H1 (cell line): Measurements from ENCODE around the gene INHBC. TPM values are rescaled to one million over a fixed set of nuclear protein-coding genes. Genes with fewer than 3 reads are reported as not detected.
A peak's percentile ranks its signal among the peaks of the same experiment; 100 is the strongest.

Experiments used
- CTCF ChIA-PET: fragments of 300-600 bp; sonication (Branson Sonifier 250); formaldehyde crosslinking; loops from one replicate; lab custom pipeline; 2021; ENCODE audit not compliant: partially characterized antibody; lab: Charles Lee
- POLR2A ChIA-PET: fragments of 300-600 bp; sonication (Branson Sonifier 250); formaldehyde crosslinking; loops from one replicate; lab custom pipeline; 2021; ENCODE audit warnings: inconsistent platforms; ENCODE audit not compliant: partially characterized antibody; lab: Charles Lee
- DNase-seq, 2 experiments: peaks; one replicate each; pipeline versions ENCODE4 v3.0.0 to v3.0.0-alpha.2; 2010 to 2022; ENCODE audit warnings: low spot score in 2 of 2, low read depth in 1 of 2, mixed read lengths in 1 of 2
- FAIRE-seq: peaks from 2 replicates; lab custom pipeline; 2011; peaks lifted over from hg19 to GRCh38; lab: Jason Lieb, UNC
- H2AFZ ChIP-seq: 2 replicates; pipeline ENCODE4 v1.8.1; 2012; ENCODE audit warnings: low read length, inconsistent platforms
- H2AK5ac ChIP-seq: 2 replicates; pipeline ENCODE4 v1.6.1; 2013; ENCODE audit warnings: low read depth, low read length
- H2BK120ac ChIP-seq: replicated peaks from 2 replicates; pipeline ENCODE3; 2013; ENCODE audit warnings: low read depth, low read length, inconsistent platforms
- H2BK12ac ChIP-seq: 2 replicates; pipeline ENCODE4 v1.6.1; 2013; ENCODE audit warnings: low read depth, low read length
- H2BK15ac ChIP-seq: 2 replicates; pipeline ENCODE4 v1.6.1; 2013; ENCODE audit warnings: low read length
- H2BK20ac ChIP-seq: 2 replicates; pipeline ENCODE4 v1.6.1; 2013; ENCODE audit warnings: low read length
- H2BK5ac ChIP-seq: 2 replicates; pipeline ENCODE4 v1.6.1; 2013; ENCODE audit warnings: low read depth, low read length
- H3K14ac ChIP-seq: 2 replicates; pipeline ENCODE4 v1.6.1; 2013; ENCODE audit warnings: inconsistent platforms; ENCODE audit not compliant: insufficient read length
- H3K18ac ChIP-seq: 2 replicates; pipeline ENCODE4 v1.6.1; 2013; ENCODE audit warnings: low read length; ENCODE audit errors: extremely low read depth
- H3K23ac ChIP-seq: 2 replicates; pipeline ENCODE4 v1.6.1; 2013; ENCODE audit warnings: inconsistent platforms; ENCODE audit not compliant: insufficient read length
- H3K23me2 ChIP-seq: 2 replicates; pipeline ENCODE4 v1.6.1; 2013; ENCODE audit warnings: low read depth, low read length
- H3K27ac ChIP-seq: 2 replicates; pipeline ENCODE4 v1.6.1; 2011; ENCODE audit warnings: low read depth, low read length, inconsistent platforms
- H3K27me3 ChIP-seq, 4 experiments: replicated peaks in 1 of 4; 1 replicate in 1 of 4; 2 replicates in 3 of 4; pipeline versions ENCODE4 v1.6.1 to v1.8.1; 2011 to 2013; ENCODE audit warnings: low read length in 3 of 4, mild to moderate bottlenecking in 3 of 4, inconsistent platforms in 2 of 4, mixed read lengths in 2 of 4, moderate library complexity in 1 of 4; ENCODE audit not compliant: control insufficient read depth in 3 of 4, insufficient read depth in 3 of 4; ENCODE audit errors: extremely low read depth in 1 of 4
- H3K36me3 ChIP-seq, 4 experiments: 2 replicates each; pipeline versions ENCODE4 v1.6.1 to v1.8.1; 2011 to 2013; ENCODE audit warnings: mild to moderate bottlenecking in 4 of 4, low read length in 3 of 4, moderate library complexity in 2 of 4, control low read depth in 1 of 4, inconsistent platforms in 1 of 4; ENCODE audit not compliant: insufficient read depth in 4 of 4, control insufficient read depth in 2 of 4
- H3K4ac ChIP-seq: replicated peaks from 2 replicates; pipeline ENCODE3; 2013; ENCODE audit warnings: low read length, low read depth, mixed read lengths, inconsistent platforms; ENCODE audit not compliant: insufficient read length
- H3K4me1 ChIP-seq, 4 experiments: replicated peaks in 1 of 4; 1 replicate in 1 of 4; 2 replicates in 3 of 4; pipeline versions ENCODE4 v1.6.1 to v1.8.1; 2011 to 2013; ENCODE audit warnings: low read length in 3 of 4, inconsistent platforms in 2 of 4, mixed read lengths in 1 of 4; ENCODE audit not compliant: insufficient read depth in 4 of 4, control insufficient read depth in 3 of 4
- H3K4me2 ChIP-seq, 2 experiments: 2 replicates each; pipeline versions ENCODE4 v1.6.1 to v1.8.1; 2011 to 2013; ENCODE audit warnings: low read depth in 2 of 2, low read length in 2 of 2, control low read depth in 1 of 2, inconsistent platforms in 1 of 2, mild to moderate bottlenecking in 1 of 2; ENCODE audit not compliant: insufficient read depth in 1 of 2
- H3K4me3 ChIP-seq, 4 experiments: fragments of 200-600, 300-600 bp in 1 of 4; sonication (generic), shearing (Covaris generic), sonication (Bioruptor Twin) in 1 of 4; 2 replicates each; pipeline versions ENCODE4 v1.5.1 to v1.8.1; 2011 to 2016; ENCODE audit warnings: low read length in 4 of 4, low read depth in 3 of 4, control low read depth in 2 of 4, inconsistent platforms in 2 of 4, mild to moderate bottlenecking in 2 of 4, mixed read lengths in 1 of 4, moderate library complexity in 1 of 4; ENCODE audit not compliant: insufficient read depth in 2 of 4; ENCODE audit errors: extremely low read depth in 1 of 4
- H3K56ac ChIP-seq: replicated peaks from 2 replicates; pipeline ENCODE3; 2013; ENCODE audit warnings: low read depth, mild to moderate bottlenecking, mixed read lengths, low read length, inconsistent platforms; ENCODE audit not compliant: insufficient read length
- H3K79me1 ChIP-seq: 2 replicates; pipeline ENCODE4 v1.6.1; 2013; ENCODE audit warnings: low read depth, low read length, control low read depth
- H3K79me2 ChIP-seq, 2 experiments: 2 replicates each; pipeline versions ENCODE4 v1.6.1 to v1.8.1; 2012 to 2013; ENCODE audit warnings: low read length in 2 of 2, mild to moderate bottlenecking in 2 of 2, inconsistent platforms in 1 of 2; ENCODE audit not compliant: insufficient read depth in 2 of 2, control insufficient read depth in 1 of 2
- H3K9ac ChIP-seq, 4 experiments: replicated peaks in 1 of 4; 1 replicate in 1 of 4; 2 replicates in 3 of 4; pipeline versions ENCODE4 v1.6.1 to v1.8.1; 2011 to 2013; ENCODE audit warnings: low read depth in 3 of 4, low read length in 3 of 4, control low read depth in 2 of 4, mild to moderate bottlenecking in 2 of 4, moderate library complexity in 2 of 4, inconsistent platforms in 1 of 4; ENCODE audit errors: extremely low read depth in 1 of 4
- H3K9me3 ChIP-seq, 2 experiments: 2 replicates each; pipeline versions ENCODE4 v1.6.1 to v1.8.1; 2012 to 2013; ENCODE audit warnings: mild to moderate bottlenecking in 2 of 2, moderate library complexity in 2 of 2, control low read depth in 1 of 2, inconsistent platforms in 1 of 2, low read depth in 1 of 2, low read length in 1 of 2, mixed read lengths in 1 of 2; ENCODE audit not compliant: insufficient read depth in 2 of 2
- H4K20me1 ChIP-seq, 2 experiments: replicated peaks in 1 of 2; 2 replicates each; pipeline versions ENCODE3 to v1.8.1; 2011 to 2013; ENCODE audit warnings: inconsistent platforms in 2 of 2, low read length in 2 of 2, mild to moderate bottlenecking in 1 of 2; ENCODE audit not compliant: insufficient read depth in 2 of 2, control insufficient read depth in 1 of 2
- H4K5ac ChIP-seq: 2 replicates; pipeline ENCODE4 v1.6.1; 2013; ENCODE audit warnings: low read length, low read depth, mixed read lengths, inconsistent platforms; ENCODE audit not compliant: insufficient read length
- H4K8ac ChIP-seq: 2 replicates; pipeline ENCODE4 v1.8.0; 2013; ENCODE audit warnings: mild to moderate bottlenecking, moderate library complexity, low read length, inconsistent platforms; ENCODE audit not compliant: insufficient read depth; ENCODE audit errors: extremely low read depth
- H4K91ac ChIP-seq: replicated peaks from 2 replicates; pipeline ENCODE3; 2013; ENCODE audit warnings: low read length, mixed read lengths, inconsistent platforms; ENCODE audit not compliant: insufficient read length
- SAP30 ChIP-seq: fragments of 300-600 bp; sonication (generic); IDR thresholded peaks from 2 replicates; pipeline ENCODE4 v1.7.1; 2012; ENCODE audit warnings: low read length, moderate library complexity, mild to moderate bottlenecking, inconsistent platforms; ENCODE audit not compliant: insufficient read depth, insufficient replicate concordance
- SIN3A ChIP-seq, 2 experiments: IDR thresholded peaks in 1 of 2; conservative IDR thresholded peaks in 1 of 2; 2 replicates each; pipeline ENCODE4 v1.6.1; 2011 to 2012; ENCODE audit warnings: low read length in 2 of 2, improper control_type of control experiment in 1 of 2, low read depth in 1 of 2, mild to moderate bottlenecking in 1 of 2
- TAF1 ChIP-seq: IDR thresholded peaks from 2 replicates; pipeline ENCODE4 v1.6.1; 2011; ENCODE audit warnings: mild to moderate bottlenecking, low read depth, low read length
- YY1 ChIP-seq: IDR thresholded peaks from 2 replicates; pipeline ENCODE4 v1.6.1; 2011; ENCODE audit warnings: low read depth, mild to moderate bottlenecking, low read length
- WGBS, 2 experiments: shearing (Covaris generic) in 1 of 2; methylation state at CpG; one replicate each; pipeline versions ENCODE4 v1.1.6 to v1.1.7; 2013 to 2015; ENCODE audit warnings: low lambda C conversion rate in 2 of 2, mixed read lengths in 2 of 2, inconsistent platforms in 1 of 2, low coverage in 1 of 2, missing lambda C conversion rate in 1 of 2; ENCODE audit not compliant: insufficient replicate concordance in 2 of 2, insufficient coverage in 1 of 2, insufficient read length in 1 of 2; ENCODE audit errors: extremely low coverage in 1 of 2, missing lambda C conversion rate in 1 of 2; 5-methylcytosine and 5-hydroxymethylcytosine counted together
- polyA plus RNA-seq, 7 experiments: library from polyadenylated mRNA; depleted of rRNA in 3 of 7; stranded (reverse) in 5 of 7; unstranded in 2 of 7; fragments of >200 nt in 5 of 7; fragments of 200-250 nt in 2 of 7; gene quantifications; 1 replicate in 5 of 7; 2 replicates in 1 of 7; 4 replicates in 1 of 7; pipeline versions ENCODE4 v1.2.1 to v1.2.3, GENCODE V29; 2011 to 2013; ENCODE audit warnings: missing spikeins in 2 of 7, mixed read lengths in 2 of 7
- total RNA-seq: library from RNA; stranded (reverse); fragmentation: NEBNext Ultra II Directional; extraction: Animal tissue kit (Norgen Biotek cat#: 25700); gene quantifications from 2 replicates; pipeline ENCODE4 v1.2.1, GENCODE V29; 2021

INHBC gene
- total and polyA plus RNA-seq, 2 of the 8 experiments (the other 6 are each of a cell fraction or from before 2014, with no cell fraction given): 0.15 TPM; not detected in 1

GRCh38 chr12:57488402-57489156, 54.0 kb downstream of the INHBC start:
- peak overlapping the region; percentile 77 to 99 (median 94) for H3K4me3 ChIP-seq
- H4K91ac ChIP-seq: peak overlapping the region; percentile 44
- no peaks in the 10 kb centered on the region for H3K27me3 ChIP-seq
- peak overlapping the region; percentile 83 for H4K5ac ChIP-seq
- peak overlapping the region; percentile 95; the same call in 1 of the 2 replicates for H3K18ac ChIP-seq
- H4K8ac ChIP-seq: peak overlapping the region; percentile 98; the same call in 1 of the 2 replicates
- no peak for DNase-seq
- peaks cover 22 to 42% (median 38%) of the 10 kb centered on the region in 4 experiments for H3K36me3 ChIP-seq
- peak; percentile 50; the same call in 1 of the 2 replicates for TF ChIP-seq TAF1
- TF ChIP-seq SAP30: peak; percentile 55
- TF ChIP-seq SIN3A (conservative IDR thresholded peaks at IDR 0.05 in 1 of 2, IDR thresholded peaks at IDR 0.05 in 1 of 2; ENCODE audit: low read depth in 1 of 2, low read length in 2 of 2): peak; percentile 50 to 78; a peak in 1 of 4 replicates
- TF ChIP-seq YY1: no peak
- TF ChIP-seq, all 59 proteins: peak for 3
- no peak overlapping the region for H2BK120ac ChIP-seq
- no peak overlapping the region for H2AFZ ChIP-seq
- CTCF ChIA-PET: interaction anchor here (0.6 to 25.1 kb wide), 4 partner anchors 9 to 95 kb away, joined by 4 to 441 read pairs (median 20); partner anchors contain the start of genes GLI1 and INHBE
- H2BK20ac ChIP-seq: no peak overlapping the region
- peak overlapping the region; percentile 66 to 74 for H3K4me2 ChIP-seq
- H4K20me1 ChIP-seq: peaks cover 0 to 3% of the 10 kb centered on the region in 2 experiments
- peak overlapping the region; percentile 93 for H3K27ac ChIP-seq
- H3K23me2 ChIP-seq: peaks cover 7% of the 10 kb centered on the region; the same call in 1 of the 2 replicates
- no peak for FAIRE-seq
- H3K56ac ChIP-seq: peak overlapping the region; percentile 85
- peaks cover 14 to 28% of the 10 kb centered on the region in 2 experiments for H3K79me2 ChIP-seq
- H2BK15ac ChIP-seq: no peak overlapping the region
- H2BK5ac ChIP-seq: peak overlapping the region; percentile 98
- H3K23ac ChIP-seq: no peak overlapping the region
- peak overlapping the region; percentile 75 to 96 (median 88) for H3K9ac ChIP-seq
- H3K4ac ChIP-seq: peak overlapping the region; percentile 87
- peak overlapping the region; percentile 91; the same call in 1 of the 2 replicates for H2BK12ac ChIP-seq
- H3K4me1 ChIP-seq: peaks cover 0 to 7% (median 2%) of the 10 kb centered on the region in 4 experiments; a peak in 5 of 7 replicates
- whole genome bisulfite sequencing, 2 experiments: 34 to 93% methylated on average over 2 to 11 of the region's 11 CpGs
- POLR2A ChIA-PET: interaction anchor here (0.5 to 1.5 kb wide), 7 partner anchors 38 to 359 kb away, joined by 3 to 5 read pairs (median 3); no protein-coding TSS in a partner anchor
- no peaks in the 10 kb centered on the region; a peak in 1 of 4 replicates for H3K9me3 ChIP-seq
- H3K14ac ChIP-seq: no peak overlapping the region
- peaks cover 8% of the 10 kb centered on the region; the same call in 1 of the 2 replicates for H3K79me1 ChIP-seq
- peak overlapping the region; percentile 75 for H2AK5ac ChIP-seq
